HAP-1 (cell line): ENCODE results near the gene TMIGD3.
"Not testable (repeated sequence)": the region's sequence is repeated elsewhere in the genome, so short reads cannot be mapped to it uniquely, and the experiment has no call there.

Experiments used
- DNase-seq, 2 experiments: peaks; one replicate each; pipeline ENCODE4 v3.0.0-alpha.2; 2016 to 2020; ENCODE audit warnings: low spot score in 2 of 2
- H3K27me3 ChIP-seq: fragments of 250-450 bp; sonication (Bioruptor Pico); 2 replicates; pipeline ENCODE4 v1.5.1; 2020; ENCODE audit warnings: low read depth, mild to moderate bottlenecking, moderate library complexity
- H3K36me3 ChIP-seq: fragments of 250-450 bp; sonication (Bioruptor Pico); replicated peaks from 2 replicates; pipeline ENCODE4 v1.5.1; 2020; ENCODE audit warnings: mild to moderate bottlenecking
- H3K4me1 ChIP-seq: fragments of 250-450 bp; sonication (Bioruptor Pico); 2 replicates; pipeline ENCODE4 v1.5.1; 2020; ENCODE audit warnings: mild to moderate bottlenecking
- H3K4me3 ChIP-seq: fragments of 250-450 bp; sonication (Bioruptor Pico); 2 replicates; pipeline ENCODE4 v1.5.1; 2020; ENCODE audit warnings: mild to moderate bottlenecking, moderate library complexity
- H3K9me3 ChIP-seq: fragments of 250-450 bp; sonication (Bioruptor Pico); 2 replicates; pipeline ENCODE4 v1.5.1; 2020; ENCODE audit warnings: mild to moderate bottlenecking, moderate library complexity
- in situ Hi-C: fragments of 300-500 bp; cut with MboI; formaldehyde crosslinking; loops from 3 replicates; pipeline ENCODE4 v1.14.3; 2020; ENCODE audit warnings: low sequenced_read_pairs, inconsistent platforms, mixed read lengths

Gene TMIGD3

DNA sequence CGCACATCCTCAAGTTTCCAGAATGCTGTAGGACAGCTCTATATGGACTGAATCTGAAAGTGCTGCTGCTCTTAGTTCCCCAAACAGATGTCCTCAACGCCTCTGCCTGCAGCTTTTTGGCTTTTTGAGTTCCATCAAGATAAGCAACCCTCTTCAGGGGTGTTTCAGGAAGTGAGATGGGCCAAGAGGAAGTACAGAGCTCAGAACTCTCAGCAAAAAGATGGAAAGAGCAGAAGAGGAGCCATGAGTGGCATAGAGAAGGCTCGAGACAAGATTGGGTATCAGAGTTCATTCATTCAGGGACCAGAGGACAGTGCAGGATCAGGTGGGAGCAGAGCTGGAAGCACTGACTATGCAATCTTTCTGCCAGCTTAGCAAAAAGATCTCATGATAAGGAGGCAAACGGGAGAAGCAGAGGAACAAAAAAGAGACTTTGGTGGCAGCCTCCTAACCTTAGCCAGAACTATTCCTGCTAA is at the start of gene TMIGD3, which contains the start of gene ADORA3:
Gene TMIGD3 (minus strand): TSS at position 49 of the 476 bp plus-strand sequence. CDS start 279 bp downstream, outside the sequence.
Gene ADORA3 (minus strand): TSS at position 49 of the 476 bp plus-strand sequence. CDS start 279 bp downstream, outside the sequence.
- Histone ChIP-seq H3K4me3 (no peak within 1 kb of the TSS), H3K9me3 (no peaks in the 10 kb centered on the region), H3K36me3 (no peaks in the 10 kb centered on the region), H3K27me3 (no peaks in the 10 kb centered on the region; the same call in 1 of the 2 replicates), H3K4me1 (peaks cover 14% of the 10 kb centered on the region)
- DNase-seq, result no peak
- in situ Hi-C loops, result loop anchor here (10.0 kb wide), 1 partner anchor 251 kb away; the partner anchor contains the start of gene DDX20

DNA sequence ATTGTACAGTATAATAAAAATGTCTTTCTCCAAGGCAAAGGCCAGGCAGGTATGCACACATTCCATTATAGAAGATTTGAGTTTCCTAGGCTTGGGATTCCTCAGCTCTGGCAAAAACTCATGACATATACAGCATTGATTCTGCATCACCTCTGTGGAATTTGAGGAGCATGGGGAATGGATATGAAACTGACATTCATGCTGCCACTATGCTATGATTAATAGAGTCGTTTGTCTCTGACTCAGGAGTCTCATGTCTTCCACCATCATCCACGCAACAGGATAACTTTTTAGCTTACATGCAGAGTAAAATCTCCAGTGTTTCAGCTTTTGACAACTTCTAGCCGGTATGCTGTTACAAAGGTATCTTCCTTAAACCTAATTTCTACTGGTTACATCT is 49.8 kb upstream of the TMIGD3 start:
- in situ Hi-C loops, result no loop called here
- DNase-seq, result no peak
- Histone ChIP-seq H3K36me3 (no peaks in the 10 kb centered on the region), H3K27me3 (peaks cover 2% of the 10 kb centered on the region), H3K4me3 (no peak overlapping the region), H3K4me1 (no peaks in the 10 kb centered on the region), H3K9me3 (no peaks in the 10 kb centered on the region)

DNA sequence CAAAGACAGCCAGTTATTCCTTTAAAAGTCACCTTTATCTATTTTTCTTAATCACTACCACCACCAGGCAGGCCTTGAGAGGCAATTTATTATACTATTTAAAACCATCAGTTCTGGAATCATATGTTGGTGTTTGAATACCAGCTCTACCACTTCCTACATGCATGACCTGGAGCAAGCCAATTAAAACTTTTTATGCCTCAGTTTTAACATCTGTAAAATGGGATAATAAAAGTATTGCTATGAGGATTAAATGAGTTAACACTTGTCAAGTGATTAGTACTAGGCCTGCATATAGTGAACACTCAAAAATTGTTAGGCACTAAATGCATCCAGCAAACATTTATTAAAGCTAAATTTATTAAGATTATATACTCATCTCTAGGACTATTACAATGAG is 49.2 kb upstream of the TMIGD3 start:
- Histone ChIP-seq H3K4me1 (no peaks in the 10 kb centered on the region), H3K4me3 (no peak overlapping the region), H3K36me3 (no peaks in the 10 kb centered on the region), H3K27me3 (peaks cover 5% of the 10 kb centered on the region), H3K9me3 (no peaks in the 10 kb centered on the region)
- no peak for DNase-seq
- in situ Hi-C loops, result no loop called here

DNA sequence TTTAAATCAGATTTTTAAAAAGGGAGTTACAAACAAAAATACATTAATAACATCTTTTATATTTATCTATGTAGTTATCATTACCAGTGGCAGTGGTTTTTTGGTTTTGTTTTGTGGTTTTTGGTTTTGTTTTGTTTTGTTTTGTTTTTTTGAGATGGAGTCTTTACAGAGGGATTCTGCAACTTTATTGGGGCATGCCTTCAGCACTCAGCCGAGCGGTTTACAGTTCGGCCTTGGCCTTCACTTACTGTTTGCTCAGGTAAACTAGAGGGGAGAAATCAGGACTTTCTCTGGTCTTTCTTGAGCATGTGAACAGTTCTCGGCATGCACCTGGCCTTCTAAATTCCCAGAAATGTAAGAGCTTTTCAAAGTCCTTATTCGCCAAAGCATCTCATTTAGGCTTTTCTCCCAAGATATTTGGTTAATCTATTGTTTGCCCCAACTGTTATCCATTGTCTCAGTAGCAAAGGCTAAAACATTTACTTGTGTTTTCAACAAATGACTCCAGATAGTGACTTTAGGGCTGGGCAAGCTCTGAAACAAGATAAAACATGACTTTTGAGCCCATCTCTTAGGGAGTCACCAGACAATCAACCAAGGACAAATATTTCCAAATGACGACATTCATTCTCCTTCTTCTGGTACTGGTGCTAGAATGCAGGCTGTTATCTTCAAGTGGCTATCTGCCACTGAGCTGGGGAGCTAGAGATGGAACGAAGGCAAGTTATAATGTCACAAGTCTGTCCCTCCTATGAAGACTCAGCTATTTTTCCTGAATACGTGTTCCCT is 48.4 kb upstream of the TMIGD3 start:
- DNase-seq, result no peak
- no peaks in the 10 kb centered on the region for H3K36me3 ChIP-seq
- in situ Hi-C loops, result no loop called here
- H3K4me1 ChIP-seq, result no peaks in the 10 kb centered on the region
- H3K4me3 ChIP-seq, result no peak overlapping the region
- no peaks in the 10 kb centered on the region for H3K9me3 ChIP-seq
- H3K27me3 ChIP-seq, result peaks cover 3% of the 10 kb centered on the region; the same call in 1 of the 2 replicates

DNA sequence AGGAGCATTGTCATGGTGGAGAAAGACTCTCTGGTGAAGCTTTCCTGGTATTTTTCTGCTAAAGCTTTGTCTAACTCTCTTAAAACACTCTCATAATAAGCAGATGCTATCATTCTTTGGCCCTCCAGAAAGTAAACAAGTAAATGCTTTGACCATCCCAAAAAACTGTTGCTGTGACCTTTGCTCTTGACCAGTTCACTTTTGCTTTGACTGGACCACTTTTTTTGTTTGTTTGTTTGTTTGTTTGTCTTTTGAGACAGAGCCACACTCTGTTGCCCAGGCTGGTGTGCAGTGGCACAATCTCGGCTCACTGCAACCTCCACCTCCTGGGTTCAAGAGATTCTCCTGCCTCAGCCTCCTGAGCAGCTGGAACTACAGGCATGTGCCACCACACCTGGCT is 44.4 kb upstream of the TMIGD3 start:
- in situ Hi-C loops, H3K9me3 ChIP-seq, H3K4me3 ChIP-seq, H3K36me3 ChIP-seq, DNase-seq, H3K27me3 ChIP-seq, H3K4me1 ChIP-seq: not testable (repeated sequence)

DNA sequence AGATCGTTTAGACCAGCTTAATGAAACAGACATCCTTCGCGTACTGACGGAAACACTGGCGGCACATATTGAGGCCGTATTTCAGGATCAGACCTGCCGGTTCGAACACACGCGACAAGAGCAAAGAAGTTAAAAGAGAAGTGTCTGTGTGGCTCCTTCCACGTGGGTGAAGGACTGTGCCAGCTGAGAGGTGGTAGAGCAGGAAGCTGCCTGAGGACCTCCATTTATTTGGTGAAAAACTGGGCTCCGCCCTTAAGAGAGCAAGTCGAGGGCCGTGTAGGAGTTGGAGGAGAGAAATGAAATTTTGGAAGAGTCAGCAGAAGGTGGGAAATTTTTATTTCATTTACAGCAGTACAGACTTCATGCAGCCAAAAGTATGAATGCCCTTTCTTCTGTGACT is 38.8 kb upstream of the TMIGD3 start:
- Histone ChIP-seq H3K4me3 (no peak overlapping the region), H3K36me3 (no peaks in the 10 kb centered on the region), H3K27me3 (peaks cover 3% of the 10 kb centered on the region; the same call in 1 of the 2 replicates), H3K9me3 (no peaks in the 10 kb centered on the region), H3K4me1 (peaks cover 5% of the 10 kb centered on the region)
- in situ Hi-C loops, result no loop called here
- DNase-seq, result peak in 1 of 2 experiments; percentile 10

DNA sequence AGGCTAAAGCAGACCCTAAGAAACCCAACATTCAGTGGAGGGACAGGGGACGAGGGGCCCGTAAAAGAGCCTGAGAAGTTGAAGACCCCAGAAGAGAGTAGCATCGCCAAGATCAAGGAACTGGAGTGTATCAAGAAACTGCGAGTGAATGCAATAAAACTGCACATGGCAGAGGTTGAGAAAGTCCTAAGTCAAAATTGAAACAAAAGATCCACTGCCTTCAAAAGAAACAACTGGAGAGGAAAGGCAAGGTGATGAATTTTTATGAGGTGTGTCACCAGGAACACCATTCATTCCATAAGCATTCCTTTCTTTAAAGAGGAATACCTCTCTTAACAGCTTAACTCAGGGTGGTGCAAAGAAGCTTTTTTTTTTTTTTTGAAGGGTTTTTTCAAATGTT is 38.3 kb upstream of the TMIGD3 start:
- Histone ChIP-seq H3K4me1 (peaks cover 5% of the 10 kb centered on the region), H3K4me3 (no peak overlapping the region), H3K27me3 (peaks cover 3% of the 10 kb centered on the region; the same call in 1 of the 2 replicates), H3K9me3 (no peaks in the 10 kb centered on the region), H3K36me3 (no peaks in the 10 kb centered on the region)
- peak in 1 of 2 experiments; percentile 76 for DNase-seq
- in situ Hi-C loops, result no loop called here

DNA sequence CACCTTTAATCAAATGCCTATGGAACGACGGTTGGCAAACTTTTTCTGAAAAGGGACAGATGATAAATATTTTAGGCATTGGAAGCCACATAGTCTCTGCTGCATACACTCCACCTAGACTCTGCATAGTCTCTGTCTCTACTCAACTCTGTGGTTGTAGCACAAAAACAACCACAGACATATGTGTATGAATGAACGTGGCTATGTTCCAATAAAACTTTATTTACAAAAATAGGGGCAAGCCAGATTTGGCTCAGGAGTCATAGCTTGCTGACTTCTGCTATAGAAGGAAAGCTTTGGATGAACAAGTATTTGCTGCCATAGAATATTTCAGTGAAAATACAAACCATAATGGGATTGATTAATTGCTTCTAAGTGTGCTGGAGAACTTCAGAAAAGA is 37.5 kb upstream of the TMIGD3 start:
- H3K4me3 ChIP-seq, result no peak overlapping the region
- H3K27me3 ChIP-seq, result peaks cover 6% of the 10 kb centered on the region; the same call in 1 of the 2 replicates
- no peaks in the 10 kb centered on the region for H3K9me3 ChIP-seq
- no peaks in the 10 kb centered on the region for H3K36me3 ChIP-seq
- DNase-seq, result no peak
- peaks cover 5% of the 10 kb centered on the region for H3K4me1 ChIP-seq
- in situ Hi-C loops, result no loop called here

DNA sequence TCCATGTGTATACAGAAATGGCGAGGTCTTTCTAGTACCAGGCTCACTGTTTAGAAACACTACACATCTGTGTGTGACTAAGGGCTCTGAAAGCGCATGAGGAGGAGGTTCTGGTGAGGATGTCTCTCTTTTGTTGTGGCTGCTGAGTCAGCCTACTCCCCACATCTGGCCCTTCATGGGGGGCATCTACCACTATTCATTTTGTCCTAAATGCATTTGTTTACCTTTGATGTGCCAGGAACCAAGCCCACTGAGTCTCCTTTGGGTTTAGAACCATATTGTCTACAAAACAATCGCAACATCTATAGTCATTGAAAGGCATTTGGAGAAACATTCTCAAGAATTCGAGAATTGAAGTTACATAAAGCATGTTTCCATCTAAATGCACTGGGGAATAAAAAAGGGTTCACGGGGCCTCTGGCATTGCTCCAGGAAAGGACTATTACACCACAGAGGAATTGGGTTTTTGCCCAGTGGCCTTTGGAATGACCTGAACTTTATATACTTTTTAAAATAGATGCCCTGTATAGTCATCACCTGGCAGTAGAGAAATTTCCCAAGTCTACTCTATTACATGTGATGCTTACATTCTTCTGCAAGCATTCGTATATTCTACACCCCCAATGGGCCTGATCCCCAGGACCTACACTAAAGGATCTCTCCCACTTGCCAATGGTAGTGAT is 35.1 kb upstream of the TMIGD3 start:
- Histone ChIP-seq H3K9me3 (no peaks in the 10 kb centered on the region), H3K27me3 (peaks cover 13% of the 10 kb centered on the region), H3K4me1 (peaks cover 5% of the 10 kb centered on the region), H3K36me3 (no peaks in the 10 kb centered on the region), H3K4me3 (no peak overlapping the region)
- DNase-seq, result no peak
- in situ Hi-C loops, result no loop called here

DNA sequence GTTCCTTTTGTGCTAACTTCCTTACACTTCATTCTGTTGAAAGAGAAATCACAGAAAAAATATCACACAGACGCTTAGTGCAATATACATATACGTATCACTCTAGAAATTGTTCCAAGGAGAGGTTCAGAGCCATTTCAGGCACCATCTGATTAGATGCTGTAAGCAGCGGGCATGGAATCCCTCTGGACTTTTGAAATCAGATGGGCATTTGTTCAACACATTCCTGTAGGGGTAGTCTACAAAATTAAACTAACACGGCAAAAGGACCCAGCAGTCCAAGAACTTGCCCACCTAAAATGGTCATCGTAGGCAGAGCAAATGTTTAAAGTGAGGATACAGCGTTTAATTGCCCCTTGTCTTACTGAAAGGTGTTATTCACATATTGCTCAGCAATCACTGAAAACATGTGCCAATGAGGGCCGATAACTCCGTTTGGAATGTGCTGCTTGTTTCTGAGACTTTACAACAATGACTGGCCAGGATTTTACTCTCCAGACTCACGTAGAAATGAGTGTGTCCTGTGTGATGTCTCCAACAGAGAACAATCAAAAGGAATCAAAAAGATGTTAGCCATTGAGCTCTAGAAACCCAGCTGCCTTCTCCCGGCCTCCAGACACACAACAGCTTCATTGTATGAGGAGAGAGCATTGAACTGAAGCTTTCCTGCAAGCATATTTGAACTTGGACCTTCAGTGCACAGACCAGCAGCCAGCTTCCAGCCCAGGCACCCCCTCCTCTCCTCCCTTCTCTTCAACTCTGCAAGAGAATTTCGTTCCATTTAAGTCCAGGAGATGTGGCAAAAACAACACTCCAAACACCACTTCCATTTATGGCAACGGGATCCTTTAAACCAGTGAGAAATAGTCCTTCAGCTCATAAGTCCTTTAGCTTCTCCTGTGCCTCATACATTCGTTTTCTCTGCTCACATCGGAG is 32.1 kb upstream of the TMIGD3 start:
- no peak for DNase-seq
- in situ Hi-C loops, result no loop called here
- no peak overlapping the region for H3K4me3 ChIP-seq

DNA sequence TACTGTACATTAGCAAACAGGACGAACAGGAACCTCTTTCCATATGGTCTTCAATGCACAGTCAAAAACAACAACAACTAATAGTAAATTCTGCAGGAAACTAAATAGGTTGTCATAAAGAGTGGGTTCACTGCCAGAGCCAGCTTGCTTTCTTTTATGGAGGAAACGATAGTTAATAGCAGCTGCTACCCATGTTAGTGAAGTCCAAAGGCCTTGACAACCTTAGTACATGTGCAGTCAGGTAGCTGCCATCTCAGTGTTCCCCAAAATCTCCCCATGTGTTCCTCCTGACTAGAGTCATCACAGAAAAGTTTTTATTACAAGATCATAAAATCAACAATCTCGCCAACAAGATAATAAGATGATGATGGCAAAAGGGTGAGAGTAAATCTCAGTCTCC is 16.6 kb upstream of the TMIGD3 start:
- H3K36me3 ChIP-seq, result no peaks in the 10 kb centered on the region
- no peak for DNase-seq
- no peaks in the 10 kb centered on the region for H3K27me3 ChIP-seq
- H3K9me3 ChIP-seq, result no peaks in the 10 kb centered on the region
- no peak overlapping the region for H3K4me3 ChIP-seq
- in situ Hi-C loops, result no loop called here
- H3K4me1 ChIP-seq, result no peaks in the 10 kb centered on the region

More for the DNA sequence above, 32.1 kb upstream of the TMIGD3 start:
- Histone ChIP-seq H3K4me1 (no peaks in the 10 kb centered on the region), H3K36me3 (no peaks in the 10 kb centered on the region), H3K27me3 (peaks cover 9% of the 10 kb centered on the region), H3K9me3 (no peaks in the 10 kb centered on the region)

DNA sequence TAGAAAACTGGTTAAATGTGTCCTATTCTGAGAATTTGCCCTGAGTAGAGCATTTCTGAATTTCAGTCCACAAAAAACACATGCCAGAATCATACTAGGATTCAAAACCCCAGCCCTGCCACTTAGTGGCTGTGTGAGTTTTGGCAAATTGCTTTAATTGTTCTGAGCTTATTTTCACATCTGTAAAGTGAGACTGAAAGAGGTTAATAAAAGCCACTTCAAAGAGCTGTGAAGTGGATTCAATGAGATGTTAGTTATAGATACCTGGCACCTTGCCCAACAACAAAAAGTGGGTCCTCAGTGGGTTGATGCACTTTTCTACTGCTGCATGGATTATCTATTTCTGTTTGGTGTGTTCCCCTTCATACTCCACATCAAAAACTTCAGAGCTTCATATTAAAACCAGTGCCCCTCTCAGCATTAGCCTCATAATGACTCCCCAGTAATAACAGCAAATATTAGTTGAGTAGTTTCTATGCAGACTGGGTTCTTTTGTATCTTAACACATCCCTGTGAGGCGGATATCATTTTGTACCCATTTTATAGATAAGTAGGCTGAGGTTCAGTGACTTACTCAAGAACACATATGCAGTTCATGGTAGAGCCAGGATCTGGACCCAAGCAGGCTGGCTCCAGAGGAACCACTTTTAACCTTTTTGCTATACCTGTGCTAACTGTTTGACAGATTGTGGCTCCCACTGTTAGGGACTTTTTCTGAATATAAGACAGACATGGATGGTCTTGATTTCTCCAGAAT is 14.2 kb upstream of the TMIGD3 start:
- no peaks in the 10 kb centered on the region for H3K9me3 ChIP-seq
- no peaks in the 10 kb centered on the region for H3K4me1 ChIP-seq
- in situ Hi-C loops, result no loop called here
- no peaks in the 10 kb centered on the region for H3K27me3 ChIP-seq
- no peak for DNase-seq
- H3K36me3 ChIP-seq, result no peaks in the 10 kb centered on the region
- no peak overlapping the region for H3K4me3 ChIP-seq
